Stomach smooth muscle (tissue), 2 donors: ENCODE data around the gene C20orf144.
"Not testable (repeated sequence)": the region's sequence is repeated elsewhere in the genome, so short reads cannot be mapped to it uniquely, and the experiment has no call there.

Experiments used
- H3K27ac ChIP-seq: one replicate; pipeline ENCODE4 v1.7.0; 2013; ENCODE audit warnings: mild to moderate bottlenecking, low read length, inconsistent platforms
- H3K27me3 ChIP-seq, 2 donors: one replicate each; pipeline ENCODE4 v1.7.0; 2013; ENCODE audit warnings: low read length in 2 of 2; ENCODE audit not compliant: insufficient read depth in 2 of 2, control insufficient read depth in 1 of 2
- H3K36me3 ChIP-seq, 2 donors: one replicate each; pipeline ENCODE4 v1.7.0; 2013; ENCODE audit warnings: low read length in 2 of 2; ENCODE audit not compliant: control insufficient read depth in 2 of 2, insufficient read depth in 2 of 2
- H3K4me1 ChIP-seq: one replicate; pipeline ENCODE4 v1.7.0; 2013; ENCODE audit warnings: low read length; ENCODE audit not compliant: control insufficient read depth, insufficient read depth
- H3K4me3 ChIP-seq, 2 donors: one replicate each; pipeline ENCODE4 v1.7.0; 2013; ENCODE audit warnings: low read length in 2 of 2
- H3K9ac ChIP-seq, 2 donors: one replicate each; pipeline ENCODE4 v1.7.0; 2013; ENCODE audit warnings: low read length in 2 of 2, mild to moderate bottlenecking in 1 of 2
- H3K9me3 ChIP-seq, 2 donors: one replicate each; pipeline ENCODE4 v1.7.0; 2013; ENCODE audit warnings: low read length in 2 of 2; ENCODE audit not compliant: control insufficient read depth in 2 of 2
- donor health status: healthy.
- donor health status: Pancreatic carcinoma.

C20orf144 gene

DNA sequence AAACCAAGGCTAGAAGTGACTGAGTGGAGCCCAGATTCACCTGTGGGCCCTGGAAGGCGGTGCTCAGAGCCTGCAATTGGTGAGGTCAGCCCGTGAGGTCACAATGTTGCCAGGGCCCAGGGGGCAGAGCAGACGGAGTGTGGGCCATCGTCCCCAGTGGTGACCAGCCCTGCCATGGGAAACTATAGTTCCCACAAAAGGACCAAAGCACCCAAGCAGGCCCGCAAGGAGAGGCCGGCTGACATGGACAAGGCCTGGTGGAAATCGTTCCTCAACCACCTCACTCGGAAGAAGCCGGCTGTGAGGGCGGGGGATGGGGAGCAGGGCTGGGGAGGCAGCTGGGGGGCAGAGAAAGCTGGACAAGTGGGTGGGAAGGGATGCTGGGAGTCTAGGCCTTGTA is at the start of gene C20orf144:
Gene C20orf144 (plus strand): TSS at position 156 of the 400 bp plus-strand sequence. CDS start 19 bp downstream, at position 175.
- Histone ChIP-seq H3K27me3 (no peaks in the 10 kb centered on the region), H3K9ac (peak within 1 kb of the TSS; percentile 68 to 85), H3K4me3 (peak within 1 kb of the TSS; percentile 87), H3K27ac (peak within 1 kb of the TSS; percentile 89), H3K9me3 (no peaks in the 10 kb centered on the region), H3K4me1 (peaks cover 35% of the 10 kb centered on the region), H3K36me3 (peaks cover 14 to 15% of the 10 kb centered on the region in 2 donors)

DNA sequence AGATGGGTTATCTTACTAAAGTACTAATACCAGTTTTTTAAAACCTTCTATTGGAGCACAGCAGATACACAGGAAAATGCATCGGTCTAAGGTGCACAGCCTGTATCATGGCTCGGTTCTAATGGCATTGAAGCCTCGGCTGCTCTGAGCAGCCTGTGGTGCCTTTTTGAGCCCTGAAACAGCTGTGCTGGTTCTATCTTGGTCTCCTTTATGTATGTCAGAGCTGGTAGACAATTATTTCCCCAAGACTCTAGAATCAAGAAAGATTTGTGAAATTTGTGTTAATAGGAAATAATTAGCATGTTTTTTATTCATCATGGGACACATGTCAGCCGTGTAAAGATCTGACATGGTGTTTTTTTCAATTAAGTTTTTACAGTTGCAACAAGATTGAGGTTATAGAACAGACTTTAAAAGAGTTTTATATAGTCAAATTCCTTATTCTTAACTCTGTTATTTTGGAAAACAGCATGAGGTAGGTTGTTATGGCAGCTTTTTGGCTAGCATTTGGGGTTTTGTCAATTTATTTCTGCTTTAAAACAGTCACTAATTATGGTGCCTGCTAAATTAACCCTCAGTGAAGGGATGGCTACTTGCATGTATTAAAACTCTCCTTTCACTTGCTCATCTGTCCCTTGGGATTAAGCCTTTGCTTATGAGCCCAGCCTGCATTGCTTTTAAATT is 40.3 kb upstream of the C20orf144 start:
- Histone ChIP-seq H3K36me3 (peaks cover 27 to 30% of the 10 kb centered on the region in 2 donors), H3K27me3 (no peaks in the 10 kb centered on the region), H3K4me1 (no peaks in the 10 kb centered on the region), H3K9me3 (no peaks in the 10 kb centered on the region), H3K27ac (no peak overlapping the region), H3K9ac (no peak overlapping the region), H3K4me3 (no peak overlapping the region)

DNA sequence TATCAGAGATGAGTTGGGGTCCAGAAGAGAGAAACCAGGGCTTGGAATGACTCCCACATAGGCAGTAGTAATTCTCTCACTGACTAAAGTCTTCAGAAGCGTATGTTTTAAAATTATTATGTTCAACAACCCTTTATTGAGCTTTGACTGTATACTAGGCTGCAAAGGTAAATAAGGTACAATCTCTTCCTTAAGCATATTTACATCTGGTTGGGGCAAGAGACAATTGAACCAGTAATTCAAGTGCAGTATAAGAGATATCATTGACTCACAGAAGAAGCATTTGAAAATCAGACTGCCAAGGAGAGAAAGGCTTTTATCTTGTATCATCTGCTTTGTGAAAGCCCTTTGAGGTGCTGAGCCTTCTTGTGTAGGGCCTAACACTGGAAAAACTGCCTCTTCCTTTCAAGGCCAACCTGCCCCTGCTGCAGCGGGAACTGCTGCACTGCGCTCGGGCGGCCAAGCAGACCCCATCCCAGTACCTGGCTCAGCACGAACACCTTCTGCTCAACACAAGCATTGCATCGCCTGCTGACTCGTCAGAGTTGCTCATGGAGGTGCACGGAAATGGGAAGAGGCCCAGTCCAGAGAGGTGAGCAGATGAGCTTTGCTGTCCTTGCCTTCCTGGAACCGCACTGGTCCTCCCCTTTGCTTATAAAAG is 39.3 kb upstream of the C20orf144 start:
- Histone ChIP-seq H3K4me3 (no peak overlapping the region), H3K36me3 (peaks cover 26 to 32% of the 10 kb centered on the region in 2 donors), H3K27me3 (no peaks in the 10 kb centered on the region), H3K27ac (no peak overlapping the region), H3K9me3 (no peaks in the 10 kb centered on the region), H3K4me1 (no peaks in the 10 kb centered on the region), H3K9ac (no peak overlapping the region)

DNA sequence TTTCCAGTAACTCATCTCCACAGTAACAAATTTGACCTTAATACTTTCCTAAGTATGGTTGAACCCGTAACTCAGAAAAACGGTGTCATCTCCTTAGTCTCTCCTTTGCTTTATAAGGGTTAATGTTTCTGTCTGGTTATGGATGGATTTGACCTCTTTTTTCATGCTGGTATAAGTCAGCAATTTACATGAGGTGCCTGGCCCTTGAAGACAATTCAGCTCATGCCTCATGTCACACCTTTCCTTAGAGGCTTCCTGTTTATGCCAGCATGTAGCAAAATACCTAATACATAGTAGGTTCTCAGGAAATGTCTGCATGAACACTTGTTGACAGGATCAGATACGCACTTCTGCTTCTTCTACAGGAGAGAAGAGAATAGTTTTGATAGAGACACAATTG is 37.7 kb upstream of the C20orf144 start:
- no peak overlapping the region for H3K27ac ChIP-seq
- H3K9ac ChIP-seq = no peak overlapping the region
- no peaks in the 10 kb centered on the region for H3K27me3 ChIP-seq
- H3K4me3 ChIP-seq = no peak overlapping the region
- H3K36me3 ChIP-seq = peaks cover 32 to 46% of the 10 kb centered on the region in 2 donors
- no peaks in the 10 kb centered on the region for H3K9me3 ChIP-seq
- no peaks in the 10 kb centered on the region for H3K4me1 ChIP-seq

DNA sequence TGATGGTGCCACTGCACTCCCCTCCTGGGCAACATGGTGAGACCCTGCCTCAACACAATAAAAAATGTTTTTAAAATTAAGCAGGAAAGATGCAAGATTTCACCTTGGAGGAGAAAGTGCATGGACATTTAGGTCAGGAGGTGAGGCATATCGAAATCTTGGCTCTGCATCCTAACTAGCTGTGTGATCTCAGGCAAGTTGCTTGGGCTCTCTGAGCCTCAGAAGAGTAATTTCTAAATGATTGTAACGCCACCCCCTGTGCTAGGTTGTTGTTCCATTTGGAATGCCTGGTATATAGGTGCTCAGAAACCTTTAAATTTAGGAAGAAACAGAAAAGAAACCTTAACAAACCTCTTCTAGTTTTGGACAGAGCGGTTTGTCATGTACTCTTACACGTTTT is 35.9 kb upstream of the C20orf144 start:
- Histone ChIP-seq H3K9me3 (no peaks in the 10 kb centered on the region), H3K36me3 (peaks cover 41 to 58% of the 10 kb centered on the region in 2 donors), H3K27me3 (no peaks in the 10 kb centered on the region), H3K4me1 (no peaks in the 10 kb centered on the region), H3K27ac (no peak overlapping the region), H3K4me3 (no peak overlapping the region), H3K9ac (no peak overlapping the region)

DNA sequence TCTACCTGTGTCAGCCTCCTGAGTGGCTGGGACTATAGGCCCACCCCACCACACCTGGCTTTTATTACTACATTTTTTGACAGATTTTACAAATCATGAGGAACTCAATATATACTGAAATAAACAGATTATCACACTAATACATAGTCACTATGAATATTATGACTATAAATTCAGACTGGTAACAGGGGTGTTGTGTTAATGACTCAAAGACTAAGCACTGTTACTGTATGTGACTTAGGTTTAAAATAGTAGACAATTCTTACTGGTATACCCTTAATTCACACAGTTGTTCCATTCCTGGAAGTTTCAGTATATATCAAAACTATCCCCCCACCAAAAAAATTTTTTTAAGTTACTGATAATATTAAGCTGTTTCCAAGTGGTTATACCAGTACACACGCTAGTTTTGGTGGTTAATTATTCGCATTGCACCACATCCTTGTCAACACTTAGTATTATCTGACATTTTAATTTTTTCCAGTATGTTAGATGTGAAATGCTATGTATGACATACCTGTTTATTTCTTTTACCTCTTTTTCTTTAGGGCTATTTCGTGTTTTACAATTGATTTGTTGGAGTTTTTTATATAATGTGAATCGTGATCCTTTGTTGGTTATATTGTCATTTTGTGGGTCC is 34.4 kb upstream of the C20orf144 start:
- no peaks in the 10 kb centered on the region for H3K9me3 ChIP-seq
- no peaks in the 10 kb centered on the region for H3K4me1 ChIP-seq
- H3K27me3 ChIP-seq = no peaks in the 10 kb centered on the region
- no peak overlapping the region for H3K9ac ChIP-seq
- peaks cover 46 to 64% of the 10 kb centered on the region in 2 donors for H3K36me3 ChIP-seq
- no peak overlapping the region for H3K4me3 ChIP-seq
- no peak overlapping the region for H3K27ac ChIP-seq

DNA sequence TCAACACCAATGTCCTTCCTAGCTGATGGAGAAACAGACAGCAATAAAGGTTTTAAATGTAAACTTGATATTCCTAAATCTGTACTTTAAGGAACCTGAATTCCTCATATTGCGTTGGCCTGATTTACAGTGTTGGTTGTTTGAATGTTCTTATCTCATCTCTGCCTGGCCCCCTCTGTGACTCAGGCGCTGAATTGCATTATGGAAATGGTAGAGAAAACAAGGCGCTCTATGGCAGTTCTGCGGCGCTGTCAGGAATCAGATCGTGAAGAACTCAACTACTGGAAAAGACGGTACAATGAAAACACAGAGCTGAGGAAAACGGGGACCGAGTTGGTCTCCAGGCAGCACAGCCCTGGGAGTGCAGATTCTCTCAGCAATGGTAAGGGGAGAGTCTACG is 32.6 kb upstream of the C20orf144 start:
- H3K27me3 ChIP-seq = no peaks in the 10 kb centered on the region
- H3K4me1 ChIP-seq = no peaks in the 10 kb centered on the region
- no peak overlapping the region for H3K27ac ChIP-seq
- no peak overlapping the region for H3K4me3 ChIP-seq
- H3K9ac ChIP-seq = no peak overlapping the region
- peaks cover 47 to 53% of the 10 kb centered on the region in 2 donors for H3K36me3 ChIP-seq
- no peaks in the 10 kb centered on the region for H3K9me3 ChIP-seq

DNA sequence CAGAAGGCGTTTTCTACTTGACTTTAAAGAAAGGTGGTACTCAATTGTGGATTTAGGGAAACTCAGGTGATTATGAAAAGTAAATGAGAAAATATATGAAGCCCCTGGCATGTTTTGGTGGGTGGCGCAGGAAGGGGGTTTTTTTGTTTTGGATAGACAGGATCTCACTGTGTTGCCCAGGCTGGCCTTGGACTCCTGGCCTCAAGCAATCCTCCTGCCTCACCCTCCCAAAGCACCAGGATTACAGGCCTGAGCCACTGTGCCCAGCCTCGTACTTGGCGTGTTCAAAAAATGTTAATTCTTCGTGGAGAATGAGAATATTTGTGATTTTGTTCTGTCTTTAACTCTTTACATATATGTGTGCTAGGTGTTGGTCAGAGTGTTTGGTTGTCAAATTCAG is 32.1 kb upstream of the C20orf144 start:
- Histone ChIP-seq H3K9ac (no peak overlapping the region), H3K27me3 (no peaks in the 10 kb centered on the region), H3K36me3 (peaks cover 43 to 49% of the 10 kb centered on the region in 2 donors)

DNA sequence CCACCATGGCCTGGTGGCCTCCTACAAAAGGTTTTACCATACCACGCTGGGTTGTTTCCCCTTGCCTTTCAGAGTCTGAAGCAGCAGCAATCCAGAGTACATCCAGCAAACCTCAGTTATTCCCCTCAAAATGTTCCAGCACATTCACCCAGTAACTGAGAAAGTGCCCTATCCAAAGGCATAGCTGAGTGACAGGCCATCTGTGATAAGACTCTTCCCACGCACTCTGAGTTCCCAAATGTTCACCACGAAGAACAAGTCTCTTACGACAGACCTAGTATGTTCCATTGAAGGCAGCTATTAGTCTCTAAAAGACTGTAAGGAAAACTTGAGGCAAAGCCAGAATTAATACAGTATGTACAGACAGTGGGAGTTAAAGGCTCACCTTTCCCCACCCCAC is 31.6 kb upstream of the C20orf144 start:
- Histone ChIP-seq H3K4me1 (no peaks in the 10 kb centered on the region), H3K27me3 (no peaks in the 10 kb centered on the region), H3K27ac (no peak overlapping the region), H3K9me3 (no peaks in the 10 kb centered on the region), H3K36me3 (peaks cover 41 to 43% of the 10 kb centered on the region in 2 donors), H3K4me3 (no peak overlapping the region), H3K9ac (no peak overlapping the region)

More for the DNA sequence above, 32.1 kb upstream of the C20orf144 start:
- Histone ChIP-seq H3K9me3 (no peaks in the 10 kb centered on the region), H3K27ac (no peak overlapping the region), H3K4me3 (no peak overlapping the region), H3K4me1 (no peaks in the 10 kb centered on the region)

DNA sequence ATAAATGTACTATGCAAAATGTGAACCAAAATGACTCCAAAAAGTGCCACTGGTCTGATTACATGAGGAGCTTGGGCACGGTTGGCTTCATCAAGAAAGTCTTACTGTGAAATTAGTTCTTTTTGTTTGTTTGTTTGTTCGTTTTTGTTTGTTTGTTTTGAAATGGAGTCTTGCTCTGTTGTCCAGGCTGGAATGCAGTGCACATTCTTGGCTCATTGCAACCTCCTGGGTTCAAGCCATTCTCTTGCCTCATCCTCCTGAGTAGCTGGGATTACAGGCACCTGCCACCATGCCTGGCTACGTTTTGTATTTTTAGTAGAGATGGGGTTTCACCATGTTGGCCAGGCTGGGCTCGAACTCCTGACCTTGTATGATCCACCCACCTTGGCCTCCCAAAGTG is 30.2 kb upstream of the C20orf144 start:
- not testable (repeated sequence) for H3K27me3 ChIP-seq, H3K4me3 ChIP-seq, H3K4me1 ChIP-seq, H3K27ac ChIP-seq, H3K9ac ChIP-seq, H3K9me3 ChIP-seq
- H3K36me3 ChIP-seq = peaks cover 39 to 44% of the 10 kb centered on the region in 2 donors
